ENCODE results near the gene DUSP22.
"Not testable (repeated sequence)": the region's sequence is repeated elsewhere in the genome, so short reads cannot be mapped to it uniquely, and the experiment has no call there.

DUSP22 gene

DNA sequence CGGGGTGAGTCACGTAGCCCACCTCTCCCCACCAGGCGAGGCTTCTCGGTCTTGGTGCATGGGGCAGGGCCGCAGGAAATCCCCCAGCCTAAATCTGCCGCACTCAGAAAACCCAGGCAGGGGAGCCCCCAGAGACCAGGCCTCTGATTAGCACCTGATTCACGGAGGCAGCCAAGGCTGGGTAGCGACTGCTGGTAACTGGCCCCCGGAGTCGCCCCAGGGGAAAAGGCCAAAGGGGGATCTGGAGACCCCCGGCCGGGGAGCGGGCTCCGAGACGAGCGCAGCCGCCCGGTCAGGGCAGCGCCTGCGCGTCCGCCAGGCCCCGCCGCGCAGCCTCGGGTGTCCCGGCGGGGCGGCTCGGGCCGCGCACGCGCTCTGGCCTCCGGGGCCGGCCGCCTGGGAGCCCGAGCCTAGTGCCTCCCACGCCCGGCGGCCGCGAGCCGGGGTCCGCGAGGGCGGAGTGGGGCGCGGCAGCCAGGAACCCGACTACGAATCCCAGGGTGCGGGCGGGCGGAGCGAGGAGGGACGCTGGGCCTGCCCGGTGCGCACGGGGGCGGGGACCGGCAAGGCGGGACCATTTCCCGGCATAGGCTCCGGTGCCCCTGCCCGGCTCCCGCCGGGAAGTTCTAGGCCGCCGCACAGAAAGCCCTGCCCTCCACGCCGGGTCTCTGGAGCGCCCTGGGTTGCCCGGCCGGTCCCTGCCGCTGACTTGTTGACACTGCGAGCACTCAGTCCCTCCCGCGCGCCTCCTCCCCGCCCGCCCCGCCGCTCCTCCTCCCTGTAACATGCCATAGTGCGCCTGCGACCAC, at the start of gene DUSP22:
Gene DUSP22, plus strand, starts transcription at position 791 of the 809 bp plus-strand sequence. CDS start 53 bp downstream, outside the sequence.
- peak; percentile 48 for DNase-seq (ENCODE audit: low read depth)

- no peak for DNase-seq (ENCODE audit: low read depth)
Measured at GRCh38 chr6:246352-246751, 45.9 kb upstream of the DUSP22 start.

- no peak for DNase-seq (ENCODE audit: low read depth)
Measured at GRCh38 chr6:247351-247750, 44.9 kb upstream of the DUSP22 start.

DNA sequence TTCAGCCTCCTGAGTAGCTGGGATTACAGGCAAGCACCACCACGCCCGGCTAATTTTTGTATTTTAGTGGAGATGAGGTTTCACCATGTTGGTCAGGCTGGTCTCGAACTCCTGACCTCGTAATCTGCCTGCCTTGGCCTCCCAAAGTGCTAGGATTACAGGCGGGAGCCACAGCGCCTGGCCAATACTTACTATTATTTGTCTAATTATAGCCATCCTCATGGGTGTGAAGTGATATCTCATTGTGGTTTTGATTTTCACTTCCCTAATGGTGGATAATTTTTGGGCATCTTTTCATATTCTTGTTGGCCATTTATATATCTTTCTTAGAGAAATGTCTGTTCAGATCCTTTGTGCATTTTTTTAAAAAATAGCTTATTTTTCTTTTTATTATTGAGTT, 44.2 kb upstream of the DUSP22 start:
- DNase-seq (ENCODE audit: low read depth): not testable (repeated sequence)

- no peak for DNase-seq (ENCODE audit: low read depth)
Measured at GRCh38 chr6:250676-251075, 41.6 kb upstream of the DUSP22 start.

- DNase-seq (ENCODE audit: low read depth): no peak
Measured at GRCh38 chr6:251920-252319, 40.4 kb upstream of the DUSP22 start.

DNA sequence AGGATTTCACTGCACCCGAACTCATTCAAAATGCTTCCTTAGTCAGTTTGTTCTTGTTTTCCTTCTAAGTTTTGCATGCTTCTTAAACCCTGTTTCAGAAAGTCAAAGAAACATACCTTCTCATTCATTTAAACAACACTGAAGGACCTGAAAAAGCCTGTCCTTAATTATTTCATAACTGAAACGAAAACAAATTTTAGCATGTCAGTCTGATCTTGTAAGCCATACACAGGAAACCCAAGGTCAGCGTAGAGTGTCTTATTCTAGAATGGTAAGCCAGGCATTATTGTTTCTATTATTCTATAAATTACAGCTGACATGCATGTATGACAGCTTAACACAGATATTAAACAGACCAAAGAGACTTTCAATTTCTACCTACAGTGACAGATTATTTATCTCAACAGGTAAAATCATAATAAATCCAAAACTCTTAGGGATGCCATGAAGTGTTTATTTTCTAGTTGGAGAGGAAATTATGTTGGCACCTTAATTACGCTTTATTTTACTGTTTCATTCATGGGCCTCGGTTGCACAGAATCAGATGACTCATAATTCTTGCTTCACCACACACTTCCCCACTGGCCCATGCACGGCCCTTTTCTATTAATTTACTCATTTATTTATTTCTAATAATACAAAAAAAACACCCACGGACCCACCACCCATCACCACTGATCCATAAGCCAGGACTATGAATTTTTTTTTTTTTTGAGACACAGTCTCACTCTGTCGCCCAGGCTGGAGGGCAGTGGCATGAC, 39.3 kb upstream of the DUSP22 start:
- no peak for DNase-seq (ENCODE audit: low read depth)

DNA sequence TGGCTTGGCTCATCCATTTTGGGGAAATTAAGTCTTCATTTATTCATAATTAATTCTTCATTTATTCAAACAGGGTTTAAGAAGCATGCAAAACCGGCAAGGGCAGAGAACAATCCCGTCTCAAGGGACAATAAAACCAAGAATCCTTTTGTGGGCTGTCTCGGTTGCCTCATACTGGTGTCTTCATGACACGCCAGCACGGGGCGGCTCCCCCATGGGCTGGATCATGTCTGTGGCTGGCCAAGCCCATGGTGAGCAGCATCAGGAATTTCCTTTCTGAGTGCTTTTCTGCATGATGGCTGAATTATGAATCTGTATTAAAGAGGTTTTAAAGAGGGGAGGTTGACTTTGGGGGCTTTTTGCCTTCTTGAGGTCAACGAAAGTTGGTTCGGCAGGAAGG, 38.3 kb upstream of the DUSP22 start:
- DNase-seq (ENCODE audit: low read depth): no peak

- no peak for DNase-seq (ENCODE audit: low read depth)
Measured at GRCh38 chr6:255041-255750, 37.1 kb upstream of the DUSP22 start.

DNA sequence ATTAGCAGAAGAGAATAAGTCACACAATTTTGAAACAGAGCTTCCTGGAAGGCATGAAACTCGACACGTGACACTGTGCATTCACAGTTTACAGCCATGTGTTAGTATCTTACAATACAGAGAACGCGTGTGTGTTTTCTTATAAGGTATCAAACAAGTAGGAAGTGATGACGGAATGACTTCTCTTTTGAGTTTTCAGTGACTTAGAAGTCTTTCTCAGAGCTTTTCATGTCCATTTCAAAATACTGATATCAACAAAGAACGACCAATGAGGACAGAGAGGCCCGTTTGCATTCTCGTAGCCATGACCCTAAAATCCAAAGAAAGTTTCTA, 36.6 kb upstream of the DUSP22 start:
- no peak for DNase-seq (ENCODE audit: low read depth)

DNA sequence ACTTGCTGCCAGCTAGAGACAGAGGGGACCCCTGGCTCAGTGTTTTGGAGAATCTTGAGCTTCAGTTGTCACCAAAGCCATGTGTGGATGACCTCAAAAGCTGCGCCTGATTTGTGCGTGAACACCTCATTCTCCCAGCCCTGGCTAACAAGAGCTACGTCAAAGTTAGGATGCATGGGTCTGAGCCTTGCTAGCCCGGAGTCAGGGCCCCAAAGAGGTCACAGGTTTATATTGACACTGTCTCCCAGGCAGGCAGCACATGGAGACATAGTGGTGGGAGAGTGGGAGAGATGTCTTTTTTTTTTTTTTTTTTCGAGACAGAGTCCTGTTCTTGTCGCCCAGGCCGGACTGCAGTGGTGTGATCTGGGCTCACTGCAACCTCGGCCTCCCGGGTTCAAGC, 36.1 kb upstream of the DUSP22 start:
- no peak for DNase-seq (ENCODE audit: low read depth)

- no peak for DNase-seq (ENCODE audit: low read depth)
Measured at GRCh38 chr6:257031-257725, 35.1 kb upstream of the DUSP22 start.

DNA sequence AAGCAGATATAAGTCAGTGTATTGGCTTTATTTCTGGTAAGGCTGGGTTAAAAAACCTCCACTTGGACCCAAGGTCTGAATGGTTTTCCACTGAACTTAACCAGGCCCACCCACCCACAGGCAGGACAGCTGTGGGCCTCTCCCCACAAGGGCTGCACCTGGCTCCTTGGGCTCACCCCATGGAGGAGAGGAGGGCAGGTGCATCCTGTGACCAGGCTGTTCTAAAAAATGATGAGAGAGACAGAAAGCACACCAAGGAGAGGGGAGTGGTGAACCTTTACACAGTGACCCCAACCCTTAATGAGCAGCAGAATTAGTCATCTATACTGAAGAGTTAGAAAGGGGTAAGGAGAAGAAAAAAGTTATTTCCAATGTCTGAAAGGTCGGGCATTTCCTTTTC, 34.5 kb upstream of the DUSP22 start:
- no peak for DNase-seq (ENCODE audit: low read depth)

DNA sequence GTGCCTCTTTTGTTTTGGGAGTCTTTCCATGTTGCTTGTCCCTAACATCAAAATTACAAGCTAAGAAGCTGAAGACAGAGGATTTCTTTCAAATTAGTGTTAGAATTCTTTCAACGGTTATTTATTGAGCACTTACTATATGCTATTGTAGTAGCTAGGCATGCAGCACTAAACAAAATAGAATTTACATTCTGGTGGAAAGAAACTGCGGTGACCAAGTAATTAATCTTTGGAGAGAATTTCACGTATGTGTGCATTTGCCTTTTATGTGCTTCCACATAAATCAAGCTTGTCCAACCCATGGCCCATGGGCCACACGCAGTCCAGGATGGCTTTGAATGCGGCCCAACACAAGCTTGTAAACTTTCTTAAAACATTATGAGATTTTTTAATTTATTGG, 33.0 kb upstream of the DUSP22 start:
- no peak for DNase-seq (ENCODE audit: low read depth)

DNA sequence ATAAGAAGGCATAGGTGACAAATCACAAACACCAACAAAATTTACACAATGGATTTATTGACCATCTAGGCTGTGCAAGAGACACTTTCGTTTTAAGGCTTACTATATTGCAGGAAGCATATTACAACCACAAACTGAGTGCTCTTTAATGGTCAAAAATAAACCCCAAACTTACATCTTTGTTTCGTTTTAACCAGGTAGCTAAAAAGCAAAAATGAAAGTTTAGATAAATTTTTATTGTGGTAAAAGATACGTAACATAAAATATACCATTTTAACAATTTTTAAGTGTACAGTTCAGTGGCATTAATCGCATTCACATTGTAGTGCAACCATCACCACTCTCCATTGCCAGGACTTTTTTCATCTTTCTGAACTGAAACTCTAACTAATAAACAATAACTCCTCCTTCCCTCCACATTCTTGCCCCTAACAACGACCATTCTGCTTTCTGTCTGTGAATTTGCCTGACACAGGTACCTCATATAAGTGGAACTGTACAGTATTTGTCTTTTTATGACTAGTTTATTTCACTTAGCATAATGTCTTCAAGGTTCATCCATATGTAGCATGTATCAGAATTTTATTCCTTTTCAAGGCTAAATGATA, 32.3 kb upstream of the DUSP22 start:
- no peak for DNase-seq (ENCODE audit: low read depth)

- DNase-seq (ENCODE audit: low read depth): no peak
Measured at GRCh38 chr6:264626-265025, 27.7 kb upstream of the DUSP22 start.

GRCh38 chr6:268394-268935, 23.8 kb upstream of the DUSP22 start:
- no peak for DNase-seq (ENCODE audit: low read depth)

- DNase-seq (ENCODE audit: low read depth): no peak
Measured at GRCh38 chr6:273551-274058, 18.7 kb upstream of the DUSP22 start.

DNA sequence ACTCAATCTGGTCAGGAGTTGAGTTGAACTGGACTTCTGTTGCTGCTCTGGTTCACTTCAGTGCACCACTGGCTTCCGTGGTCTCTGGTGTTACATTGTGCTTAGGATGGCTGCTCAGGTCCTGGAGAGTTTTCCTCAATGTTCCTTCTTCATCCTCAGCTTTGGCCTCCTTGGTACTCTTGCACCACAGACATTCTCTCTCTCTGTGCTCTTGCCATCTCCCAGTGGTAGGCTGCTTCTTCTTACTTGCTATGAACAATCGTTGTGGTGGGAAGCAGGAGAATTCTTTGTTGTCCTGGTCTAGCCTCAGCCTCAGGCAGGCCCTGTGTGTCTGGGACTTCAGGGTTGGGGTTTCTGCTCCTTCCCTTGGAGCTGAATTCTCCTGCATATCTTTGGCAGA, 14.5 kb upstream of the DUSP22 start:
- no peak for DNase-seq (ENCODE audit: low read depth)

DNA sequence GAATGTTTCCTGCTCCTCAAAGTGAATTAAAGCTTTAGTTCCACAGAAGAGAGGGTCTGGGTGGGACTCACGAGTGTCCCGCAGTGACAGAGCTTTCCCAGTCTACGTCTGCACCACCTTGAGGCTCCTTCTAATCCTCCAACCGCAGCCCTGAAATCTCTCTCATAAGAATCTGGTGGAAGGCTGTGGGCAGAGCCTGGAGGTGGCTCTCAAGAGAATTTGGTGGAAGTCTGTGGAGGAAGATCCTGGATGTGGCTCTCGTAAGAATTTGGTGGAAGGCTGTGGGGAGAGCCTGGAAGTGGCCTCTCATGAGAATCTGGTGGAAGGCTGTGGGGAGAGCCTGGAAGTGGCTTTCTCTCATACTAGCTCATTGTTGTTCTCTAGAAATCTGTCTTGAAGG, 13.8 kb upstream of the DUSP22 start:
- no peak for DNase-seq (ENCODE audit: low read depth)

- DNase-seq (ENCODE audit: low read depth): no peak
Measured at GRCh38 chr6:279341-280029, 12.8 kb upstream of the DUSP22 start.
